ENCODE results near the gene MEDAG.
"Not testable (repeated sequence)": the region's sequence is repeated elsewhere in the genome, so short reads cannot be mapped to it uniquely, and the experiment has no call there.

Gene MEDAG

GRCh38 chr13:30910676-30911075 is 4.6 kb downstream of the MEDAG start:
- no peak for DNase-seq

GRCh38 chr13:30915691-30916541 is 9.8 kb downstream of the MEDAG start:
- DNase-seq: no peak

- DNase-seq: no peak
Observed at GRCh38 chr13:30916991-30917390, 10.9 kb downstream of the MEDAG start.

- no peak for DNase-seq
Observed at GRCh38 chr13:30918662-30919405, 12.8 kb downstream of the MEDAG start.

GRCh38 chr13:30920162-30920909 is 14.3 kb downstream of the MEDAG start:
- DNase-seq: no peak

- DNase-seq: no peak
Observed at GRCh38 chr13:30923418-30923817, 17.3 kb downstream of the MEDAG start.

- DNase-seq: no peak
Observed at GRCh38 chr13:30924721-30925120, 18.6 kb downstream of the MEDAG start.

GRCh38 chr13:30925429-30925828 is 19.4 kb downstream of the MEDAG start:
- no peak for DNase-seq

- DNase-seq: no peak
Observed at GRCh38 chr13:30926781-30927180, 20.7 kb downstream of the MEDAG start.

- not testable (repeated sequence) for DNase-seq
Observed at GRCh38 chr13:30927188-30927587, 21.1 kb downstream of the MEDAG start.

- no peak for DNase-seq
Observed at GRCh38 chr13:30927595-30927994, 21.5 kb downstream of the MEDAG start.

- DNase-seq: no peak
Observed at GRCh38 chr13:30928978-30929377, 22.9 kb downstream of the MEDAG start.

GRCh38 chr13:30932481-30933353 is 26.6 kb downstream of the MEDAG start, which contains the start of gene TEX26:
TSS of gene TEX26 (plus strand) at chr13:30932656. CDS start at chr13:30932716, 60 bp downstream.
- no peak for DNase-seq

GRCh38 chr13:30933354-30933670 is 27.2 kb downstream of the MEDAG start:
- DNase-seq: no peak

- no peak for DNase-seq
Observed at GRCh38 chr13:30934381-30934780, 28.3 kb downstream of the MEDAG start.

GRCh38 chr13:30934803-30935202 is 28.7 kb downstream of the MEDAG start:
- no peak for DNase-seq

- no peak for DNase-seq
Observed at GRCh38 chr13:30936971-30937370, 30.9 kb downstream of the MEDAG start.

- no peak for DNase-seq
Observed at GRCh38 chr13:30943881-30944280, 37.8 kb downstream of the MEDAG start.

- DNase-seq: peak; percentile 4
Observed at GRCh38 chr13:30957258-30957943, 51.3 kb downstream of the MEDAG start.

GRCh38 chr13:30959678-30960077 is 53.6 kb downstream of the MEDAG start:
- no peak for DNase-seq

- no peak for DNase-seq
Observed at GRCh38 chr13:30963791-30964190, 57.7 kb downstream of the MEDAG start.

- DNase-seq: no peak
Observed at GRCh38 chr13:30965380-30965779, 59.3 kb downstream of the MEDAG start.
